Measurements from ENCODE around the gene SLC35F3. TPM values are rescaled to one million over a fixed set of nuclear protein-coding genes. Genes with fewer than 3 reads are reported as not detected.

Gene SLC35F3
- total and polyA plus RNA-seq, 9 of the 15 experiments (the other 6 are each of a cell fraction or from before 2014, with no cell fraction given), result 0.04 to 0.07 (median 0.04) TPM; not detected in 6

DNA sequence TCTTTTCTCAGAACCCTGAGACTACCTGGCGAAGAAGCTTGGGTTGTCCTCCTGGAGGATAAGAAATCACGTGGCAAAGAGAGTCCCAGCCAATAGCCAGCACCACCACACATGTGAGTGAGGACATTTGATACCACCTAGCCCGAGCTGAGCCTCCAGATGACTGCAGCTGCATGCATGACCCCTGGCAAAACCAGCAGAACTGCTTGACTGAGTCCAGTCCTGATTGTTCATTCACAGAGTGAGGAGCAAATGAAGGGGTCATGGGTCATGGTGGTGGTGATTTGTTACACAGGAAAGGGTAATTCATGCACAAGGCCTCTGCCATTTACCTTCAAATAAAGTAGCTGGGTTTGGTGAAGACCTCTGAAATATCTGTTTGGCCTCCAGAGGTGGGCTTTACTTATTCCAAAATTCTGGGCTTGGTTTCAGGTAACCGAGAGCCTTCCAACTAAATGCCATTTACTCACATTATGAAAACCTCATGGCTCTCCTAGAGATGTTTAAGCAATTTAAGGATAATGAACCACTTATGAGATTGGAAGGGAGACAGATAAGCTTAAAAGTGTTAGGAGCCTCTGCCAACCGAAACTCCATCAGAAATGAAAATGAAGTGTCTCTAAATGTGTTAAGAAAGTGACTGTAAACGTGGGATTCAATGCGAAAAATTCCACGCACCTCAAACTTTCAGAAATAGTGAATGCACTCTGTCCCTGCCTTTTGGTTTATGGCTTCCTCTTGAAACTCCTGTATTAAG, 163.3 kb downstream of the SLC35F3 start (continued):
- TF ChIP-seq, protein P1, sequence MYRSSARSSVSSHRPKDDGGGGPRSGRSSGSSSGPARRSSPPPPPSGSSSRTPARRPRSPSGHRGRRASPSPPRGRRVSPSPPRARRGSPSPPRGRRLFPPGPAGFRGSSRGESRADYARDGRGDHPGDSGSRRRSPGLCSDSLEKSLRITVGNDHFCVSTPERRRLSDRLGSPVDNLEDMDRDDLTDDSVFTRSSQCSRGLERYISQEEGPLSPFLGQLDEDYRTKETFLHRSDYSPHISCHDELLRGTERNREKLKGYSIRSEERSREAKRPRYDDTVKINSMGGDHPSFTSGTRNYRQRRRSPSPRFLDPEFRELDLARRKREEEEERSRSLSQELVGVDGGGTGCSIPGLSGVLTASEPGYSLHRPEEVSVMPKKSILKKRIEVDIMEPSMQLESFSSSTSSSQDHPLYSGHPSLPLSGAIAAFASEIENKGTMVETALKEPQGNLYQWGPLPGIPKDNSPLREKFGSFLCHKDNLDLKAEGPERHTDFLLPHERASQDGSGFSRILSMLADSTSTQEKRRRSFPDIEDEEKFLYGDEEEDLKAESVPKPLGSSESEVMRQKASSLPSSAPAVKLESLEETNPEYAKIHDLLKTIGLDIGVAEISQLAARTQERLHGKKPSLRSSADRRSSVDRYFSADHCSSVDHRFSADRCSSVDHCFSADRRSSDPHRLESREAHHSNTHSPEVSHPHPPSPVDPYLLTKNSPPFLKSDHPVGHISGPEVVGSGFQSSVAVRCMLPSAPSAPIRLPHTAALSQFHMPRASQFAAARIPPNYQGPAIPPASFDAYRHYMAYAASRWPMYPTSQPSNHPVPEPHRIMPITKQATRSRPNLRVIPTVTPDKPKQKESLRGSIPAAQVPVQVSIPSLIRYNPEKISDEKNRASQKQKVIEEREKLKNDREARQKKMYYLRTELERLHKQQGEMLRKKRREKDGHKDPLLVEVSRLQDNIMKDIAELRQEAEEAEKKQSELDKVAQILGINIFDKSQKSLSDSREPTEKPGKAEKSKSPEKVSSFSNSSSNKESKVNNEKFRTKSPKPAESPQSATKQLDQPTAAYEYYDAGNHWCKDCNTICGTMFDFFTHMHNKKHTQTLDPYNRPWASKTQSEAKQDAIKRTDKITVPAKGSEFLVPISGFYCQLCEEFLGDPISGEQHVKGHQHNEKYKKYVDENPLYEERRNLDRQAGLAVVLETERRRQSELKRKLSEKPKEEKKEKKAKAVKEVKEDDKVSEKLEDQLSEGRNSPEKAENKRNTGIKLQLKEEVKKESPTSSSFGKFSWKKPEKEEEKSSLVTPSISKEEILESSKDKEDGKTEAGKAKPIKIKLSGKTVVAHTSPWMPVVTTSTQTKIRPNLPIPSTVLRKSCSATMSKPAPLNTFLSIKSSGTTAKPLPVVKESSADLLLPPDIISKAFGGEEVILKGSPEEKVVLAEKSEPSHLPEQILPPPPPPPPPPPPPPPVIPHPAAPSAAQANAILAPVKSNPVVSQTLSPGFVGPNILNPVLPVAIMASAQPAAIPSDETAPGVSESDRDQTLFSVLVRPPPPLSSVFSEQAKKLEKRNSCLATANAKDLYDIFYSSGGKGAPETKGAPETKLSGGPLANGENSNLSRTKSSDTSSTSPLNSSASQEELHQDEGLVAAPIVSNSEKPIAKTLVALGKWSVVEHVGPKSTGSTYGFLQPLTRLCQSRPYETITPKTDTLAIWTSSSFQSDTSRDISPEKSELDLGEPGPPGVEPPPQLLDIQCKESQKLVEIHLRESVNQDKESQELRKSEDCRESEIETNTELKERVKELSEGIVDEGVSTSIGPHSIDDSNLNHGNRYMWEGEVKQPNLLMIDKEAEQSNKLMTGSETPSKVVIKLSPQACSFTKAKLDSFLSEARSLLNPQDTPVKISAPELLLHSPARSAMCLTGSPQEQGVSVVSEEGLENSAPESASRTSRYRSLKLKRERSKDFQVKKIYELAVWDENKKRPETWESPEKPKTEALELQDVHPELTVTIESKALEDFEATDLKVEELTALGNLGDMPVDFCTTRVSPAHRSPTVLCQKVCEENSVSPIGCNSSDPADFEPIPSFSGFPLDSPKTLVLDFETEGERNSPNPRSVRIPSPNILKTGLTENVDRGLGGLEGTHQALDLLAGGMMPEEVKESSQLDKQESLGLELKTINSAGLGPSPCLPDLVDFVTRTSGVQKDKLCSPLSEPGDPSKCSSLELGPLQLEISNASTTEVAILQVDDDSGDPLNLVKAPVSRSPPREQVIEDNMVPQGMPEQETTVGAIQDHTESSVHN (IDR thresholded peaks at IDR 0.05; ENCODE audit: borderline replicate concordance in 1 of 2, low read depth in 1 of 2), result no peak
- TF ChIP-seq ZFX (CRISPR knock-in tag; IDR thresholded peaks at IDR 0.05) (no peak), ZEB2 (IDR thresholded peaks at IDR 0.05) (no peak)

Measured in K562 (cell line).